ENCODE measurements around the gene TLE6. TPM values are rescaled to one million over a fixed set of nuclear protein-coding genes. Genes with fewer than 3 reads are reported as not detected.
"Not testable (repeated sequence)": the region's sequence is repeated elsewhere in the genome, so short reads cannot be mapped to it uniquely, and the experiment has no call there.

Gene TLE6
- total and polyA plus RNA-seq, 2 of the 13 experiments (the other 11 are each of a cell fraction or from before 2014, with no cell fraction given), result 0.24 to 5.5 TPM

GRCh38 chr19:3036977-3037544, 59.7 kb downstream of the TLE6 start:
- H4K20me1 ChIP-seq (ENCODE audit: insufficient read depth, low read length); H3K36me3 ChIP-seq (replicated peaks in 1 of 2; ENCODE audit: control insufficient read depth in 1 of 2, insufficient read depth in 2 of 2, low read length in 2 of 2); CTCF ChIA-PET (ENCODE audit: low intra/inter-chr PET ratio, low total read pairs); H3K9me3 ChIP-seq (ENCODE audit: low read length); H3K79me2 ChIP-seq (ENCODE audit: insufficient read depth, low read length); H3K9ac ChIP-seq (ENCODE audit: insufficient read depth, low read depth, low read length); intact Hi-C loops (cut with micrococcal nuclease; ENCODE audit: unreplicated experiment); in situ Hi-C loops (cut with HindIII; ENCODE audit: extremely low pct_ligation_motif_present, low pct_unique_long_range_greater_than_20kb); BruUV-seq (replicated peaks); H3K27me3 ChIP-seq (ENCODE audit: control insufficient read depth in 1 of 2, insufficient read depth in 2 of 2, low read length in 2 of 2); ATAC-seq; FAIRE-seq; H2AFZ ChIP-seq (ENCODE audit: low read length); DNase-seq (ENCODE audit: low spot score): not testable (repeated sequence)
- H3K27ac ChIP-seq (ENCODE audit: extremely low read length, insufficient read depth, low read length), result peak overlapping the region; percentile 85
- H3K4me3 ChIP-seq (replicated peaks in 1 of 3; ENCODE audit: insufficient read depth in 1 of 3, low read depth in 2 of 3, low read length in 3 of 3), result peak overlapping the region; percentile 46 to 78 (median 73); a peak in 4 of 6 replicates
- POLR2A ChIA-PET, result interaction anchor here (0.6 to 3.0 kb wide), 4 partner anchors 16 to 60 kb away, joined by 3 to 21 read pairs (median 5); partner anchors contain the start of genes TLE5 and TLE6
- TF ChIP-seq ZNF563 (CRISPR knock-in tag; IDR thresholded peaks at IDR 0.05) (0 out of 2 replicates have a peak, but pooled peaks have one; percentile 17), HOXD1 (CRISPR knock-in tag; IDR thresholded peaks at IDR 0.05) (0 out of 2 replicates have a peak, but pooled peaks have one; percentile 14), ADNP (CRISPR knock-in tag; IDR thresholded peaks at IDR 0.05) (peak; percentile 64; the same call in 1 of the 2 replicates), ZNF704 (CRISPR knock-in tag; IDR thresholded peaks at IDR 0.05; ENCODE audit: borderline replicate concordance) (0 out of 2 replicates have a peak, but pooled peaks have one; percentile 5)
- peaks cover 53% of the 10 kb centered on the region for H3K4me1 ChIP-seq (ENCODE audit: insufficient read depth, low read length)
- WGBS (ENCODE audit: low lambda C conversion rate), result 37% methylated on average over 12 of the region's 14 CpGs
- peak overlapping the region; percentile 76 for H3K4me2 ChIP-seq (ENCODE audit: low read depth, low read length)

- in situ Hi-C loops (cut with HindIII; ENCODE audit: extremely low pct_ligation_motif_present, low pct_unique_long_range_greater_than_20kb), result no loop called here
- Histone ChIP-seq H2AFZ (ENCODE audit: low read length) (no peak overlapping the region), H3K27me3 (ENCODE audit: control insufficient read depth in 1 of 2, insufficient read depth in 2 of 2, low read length in 2 of 2) (peaks cover 2 to 5% of the 10 kb centered on the region in 2 experiments; a peak in 2 of 5 replicates), H3K4me3 (replicated peaks in 1 of 3; ENCODE audit: insufficient read depth in 1 of 3, low read depth in 2 of 3, low read length in 3 of 3) (no peak overlapping the region), H3K79me2 (ENCODE audit: insufficient read depth, low read length) (no peaks in the 10 kb centered on the region), H3K4me2 (ENCODE audit: low read depth, low read length) (no peak overlapping the region), H4K20me1 (ENCODE audit: insufficient read depth, low read length) (no peaks in the 10 kb centered on the region), H3K9ac (ENCODE audit: insufficient read depth, low read depth, low read length) (no peak overlapping the region), H3K9me3 (ENCODE audit: low read length) (no peaks in the 10 kb centered on the region), H3K4me1 (ENCODE audit: insufficient read depth, low read length) (peaks cover 44% of the 10 kb centered on the region), H3K36me3 (replicated peaks in 1 of 2; ENCODE audit: control insufficient read depth in 1 of 2, insufficient read depth in 2 of 2, low read length in 2 of 2) (no peaks in the 10 kb centered on the region), H3K27ac (ENCODE audit: extremely low read length, insufficient read depth, low read length) (no peak overlapping the region)
- POLR2A ChIA-PET, result no interaction called here
- 27% methylated on average over 5 of the region's 5 CpGs for WGBS (ENCODE audit: low lambda C conversion rate)
- ATAC-seq (no peak), FAIRE-seq (no peak), DNase-seq (ENCODE audit: low spot score) (no peak)
- intact Hi-C loops (cut with micrococcal nuclease; ENCODE audit: unreplicated experiment), result no loop called here
- CTCF ChIA-PET (ENCODE audit: low intra/inter-chr PET ratio, low total read pairs), result no interaction called here
- no TSS peak for BruUV-seq (replicated peaks)
- TF ChIP-seq NAIF1 (CRISPR knock-in tag; IDR thresholded peaks at IDR 0.05; ENCODE audit: borderline replicate concordance), result no peak
- no peak for TF ChIP-seq ASH2L (IDR thresholded peaks at IDR 0.05; ENCODE audit: insufficient read length, low read depth, low read length)
- TF ChIP-seq MLX (CRISPR knock-in tag; IDR thresholded peaks at IDR 0.05), result no peak
- no peak for TF ChIP-seq U2AF1 (optimal IDR thresholded peaks at IDR 0.05; ENCODE audit: low read depth, low read length)
- TF ChIP-seq TCF12 (IDR thresholded peaks at IDR 0.05), result no peak
- TF ChIP-seq TCF12 (CRISPR knock-in tag; IDR thresholded peaks at IDR 0.05), result no peak
- no peak for TF ChIP-seq ZNF350 (CRISPR knock-in tag; IDR thresholded peaks at IDR 0.05; ENCODE audit: borderline replicate concordance, low read depth)
- no peak for TF ChIP-seq ZSCAN9 (CRISPR knock-in tag; IDR thresholded peaks at IDR 0.05; ENCODE audit: borderline replicate concordance)
- TF ChIP-seq LRRFIP1 (CRISPR knock-in tag; conservative IDR thresholded peaks at IDR 0.05), result no peak
- TF ChIP-seq RFX1 (IDR thresholded peaks at IDR 0.05), result no peak
- no peak for TF ChIP-seq HMG20B (CRISPR knock-in tag; conservative IDR thresholded peaks at IDR 0.05)
Observed at GRCh38 chr19:3038214-3038613, 60.9 kb downstream of the TLE6 start.

Data from HepG2 (cell line).